ENCODE measurements around the gene C20orf144.

Gene C20orf144

GRCh38 chr20:33649201-33649681 lies 12.9 kb upstream of the C20orf144 start:
- FAIRE-seq: no peak
- DNase-seq (ENCODE audit: low spot score): no peak

- DNase-seq (ENCODE audit: low spot score): no peak
- FAIRE-seq: no peak
Observed at GRCh38 chr20:33650111-33650752, 11.9 kb upstream of the C20orf144 start.

- DNase-seq (ENCODE audit: low spot score): no peak
- FAIRE-seq: no peak
Observed at GRCh38 chr20:33650753-33651561, 11.2 kb upstream of the C20orf144 start.

GRCh38 chr20:33651562-33652048 lies 10.5 kb upstream of the C20orf144 start:
- FAIRE-seq (no peak), DNase-seq (ENCODE audit: low spot score) (no peak)

GRCh38 chr20:33653218-33653899 lies 8.8 kb upstream of the C20orf144 start:
- peak; percentile 61 for DNase-seq (ENCODE audit: low spot score)
- no peak for FAIRE-seq

GRCh38 chr20:33653900-33654596 lies 8.1 kb upstream of the C20orf144 start:
- FAIRE-seq: no peak
- no peak for DNase-seq (ENCODE audit: low spot score)

GRCh38 chr20:33654680-33655161 lies 7.4 kb upstream of the C20orf144 start:
- FAIRE-seq (no peak), DNase-seq (ENCODE audit: low spot score) (no peak)

GRCh38 chr20:33655164-33655563 lies 7.0 kb upstream of the C20orf144 start:
- FAIRE-seq: no peak

GRCh38 chr20:33656010-33656782 lies 5.9 kb upstream of the C20orf144 start:
- DNase-seq (ENCODE audit: low spot score): no peak

More at GRCh38 chr20:33655164-33655563, 7.0 kb upstream of the C20orf144 start:
- no peak for DNase-seq (ENCODE audit: low spot score)

GRCh38 chr20:33656783-33657703 lies 5.1 kb upstream of the C20orf144 start:
- no peak for FAIRE-seq

More at GRCh38 chr20:33656010-33656782, 5.9 kb upstream of the C20orf144 start:
- no peak for FAIRE-seq

GRCh38 chr20:33657704-33658095 lies 4.4 kb upstream of the C20orf144 start:
- DNase-seq (ENCODE audit: low spot score): no peak
- FAIRE-seq: no peak

More at GRCh38 chr20:33656783-33657703, 5.1 kb upstream of the C20orf144 start:
- DNase-seq (ENCODE audit: low spot score): no peak

- FAIRE-seq: no peak
- no peak for DNase-seq (ENCODE audit: low spot score)
Observed at GRCh38 chr20:33658510-33658909, 3.6 kb upstream of the C20orf144 start.

GRCh38 chr20:33658929-33659328 lies 3.2 kb upstream of the C20orf144 start:
- DNase-seq (ENCODE audit: low spot score) (no peak), FAIRE-seq (no peak)

GRCh38 chr20:33659341-33660034 lies 2.6 kb upstream of the C20orf144 start:
- no peak for DNase-seq (ENCODE audit: low spot score)
- no peak for FAIRE-seq

- no peak for FAIRE-seq
- no peak for DNase-seq (ENCODE audit: low spot score)
Observed at GRCh38 chr20:33660035-33660684, 2.0 kb upstream of the C20orf144 start.

- DNase-seq (ENCODE audit: low spot score) (no peak), FAIRE-seq (no peak)
Observed at GRCh38 chr20:33660685-33661058, 1.5 kb upstream of the C20orf144 start.

- FAIRE-seq (no peak), DNase-seq (ENCODE audit: low spot score) (peak; percentile 71)
Observed at GRCh38 chr20:33663161-33664084, 1.3 kb downstream of the C20orf144 start.
